Sigmoid colon (tissue), 7 donors: ENCODE data around the gene GPC5. TPM values are rescaled to one million over a fixed set of nuclear protein-coding genes. Genes with fewer than 3 reads are reported as not detected.
"Not testable (repeated sequence)": the region's sequence is repeated elsewhere in the genome, so short reads cannot be mapped to it uniquely, and the experiment has no call there.

Experiments used
- DNase-seq: peaks from one replicate; pipeline ENCODE4 v3.0.0-alpha.2; 2019
- H3K27ac ChIP-seq, 4 donors: fragments of 200-600 bp; sonication (generic); one replicate each; pipeline ENCODE4 v1.5.1; 2016 to 2019; ENCODE audit warnings: mild to moderate bottlenecking in 1 of 4
- H3K27me3 ChIP-seq, 3 donors: fragments of 200-600 bp; sonication (generic); one replicate each; pipeline ENCODE4 v1.5.1; 2019; ENCODE audit warnings: mild to moderate bottlenecking in 1 of 3
- H3K36me3 ChIP-seq, 4 donors: fragments of 200-600 bp; sonication (generic); one replicate each; pipeline ENCODE4 v1.5.1; 2016 to 2019
- H3K4me1 ChIP-seq, 4 donors: fragments of 200-600 bp; sonication (generic); one replicate each; pipeline ENCODE4 v1.5.1; 2017 to 2019
- H3K4me3 ChIP-seq, 4 donors: fragments of 200-600 bp; sonication (generic); one replicate each; pipeline ENCODE4 v1.5.1; 2017 to 2019; ENCODE audit warnings: mild to moderate bottlenecking in 2 of 4, moderate library complexity in 1 of 4
- H3K9me3 ChIP-seq, 4 donors: fragments of 200-600 bp in 3 of 4; sonication (generic) in 3 of 4; one replicate each; pipeline versions ENCODE4 v1.5.1 to v1.6.1; 2013 to 2019
- EP300 ChIP-seq, 4 donors: sonication (generic); formaldehyde crosslinking; IDR thresholded peaks; one replicate each; pipeline ENCODE4 v1.6.1; 2017; ENCODE audit warnings: antibody characterized with exemption in 4 of 4
- POLR2A ChIP-seq, 2 donors: fragments of 450-650 bp; IDR thresholded peaks; one replicate each; pipeline ENCODE4 v1.6.1; 2016; ENCODE audit warnings: antibody characterized with exemption in 2 of 2, mild to moderate bottlenecking in 2 of 2, moderate library complexity in 2 of 2
- POLR2AphosphoS5 ChIP-seq, 4 donors: sonication (generic); formaldehyde crosslinking; IDR thresholded peaks; one replicate each; pipeline ENCODE4 v1.6.1; 2017; ENCODE audit warnings: antibody characterized with exemption in 4 of 4
- WGBS, 2 donors: extraction: QIAGEN DNeasy Blood & Tissue Kit; methylation state at CpG; one replicate each; pipeline ENCODE4 v1.1.7; 2013; 5-methylcytosine and 5-hydroxymethylcytosine counted together
- intact Hi-C: fragments of 100-400 bp; cut with DNase I; formaldehyde crosslinking; loops from one replicate; pipeline ENCODE4 v1.15.1; 2023
- polyA plus RNA-seq, 3 donors: library from polyadenylated mRNA; stranded (reverse); fragments of 200-250 nt; gene quantifications; one replicate each; pipeline ENCODE4 v1.2.3, GENCODE V29; 2013
- total RNA-seq, 4 donors: library from RNA; depleted of rRNA; stranded (reverse); fragments of >200 nt; gene quantifications; one replicate each; pipeline ENCODE4 v1.1.0, GENCODE V29; 2016
- TF ChIP-seq, protein P1 (sequence below), 4 experiments: fragments of 450-650 bp in 3 of 4; fragments of 200-600 bp in 1 of 4; IDR thresholded peaks; one replicate each; pipeline ENCODE4 v1.5.1; 2016 to 2019; ENCODE audit warnings: antibody characterized with exemption in 4 of 4, mild to moderate bottlenecking in 3 of 4, moderate library complexity in 2 of 4
- donor health status: healthy with polysubstance abuse.
- donor health status: Bipolar disorder and iron deficiency.
- donor health status: healthy.

Gene GPC5
- total and polyA plus RNA-seq, 7 donors, result 0.39 to 3.9 (median 2.9) TPM; not detected in 2

- Histone ChIP-seq H3K36me3 (no peaks in the 10 kb centered on the region), H3K27ac (no peak overlapping the region), H3K4me1 (no peaks in the 10 kb centered on the region), H3K9me3 (no peaks in the 10 kb centered on the region), H3K27me3 (no peaks in the 10 kb centered on the region), H3K4me3 (no peak overlapping the region)
- TF ChIP-seq EP300 (IDR thresholded peaks at IDR 0.05) (no peak), POLR2A (IDR thresholded peaks at IDR 0.05) (no peak)
- intact Hi-C loops, result no loop called here
- 64 to 65% methylated on average over 3 of the region's 3 CpGs for WGBS, 2 donors
- no peak for DNase-seq
These were observed 492.7 kb downstream of the GPC5 start for GRCh38 chr13:91891141-91891540.

- Histone ChIP-seq H3K4me1 (peaks cover 0 to under 1% (median 0%) of the 10 kb centered on the region in 4 donors), H3K27ac (no peak overlapping the region), H3K9me3 (no peaks in the 10 kb centered on the region), H3K27me3 (no peaks in the 10 kb centered on the region), H3K4me3 (no peak overlapping the region), H3K36me3 (no peaks in the 10 kb centered on the region)
- TF ChIP-seq POLR2AphosphoS5 (IDR thresholded peaks at IDR 0.05), result no peak
- TF ChIP-seq POLR2A (IDR thresholded peaks at IDR 0.05), result no peak
- no peak for TF ChIP-seq EP300 (IDR thresholded peaks at IDR 0.05)
- TF ChIP-seq, protein P1, sequence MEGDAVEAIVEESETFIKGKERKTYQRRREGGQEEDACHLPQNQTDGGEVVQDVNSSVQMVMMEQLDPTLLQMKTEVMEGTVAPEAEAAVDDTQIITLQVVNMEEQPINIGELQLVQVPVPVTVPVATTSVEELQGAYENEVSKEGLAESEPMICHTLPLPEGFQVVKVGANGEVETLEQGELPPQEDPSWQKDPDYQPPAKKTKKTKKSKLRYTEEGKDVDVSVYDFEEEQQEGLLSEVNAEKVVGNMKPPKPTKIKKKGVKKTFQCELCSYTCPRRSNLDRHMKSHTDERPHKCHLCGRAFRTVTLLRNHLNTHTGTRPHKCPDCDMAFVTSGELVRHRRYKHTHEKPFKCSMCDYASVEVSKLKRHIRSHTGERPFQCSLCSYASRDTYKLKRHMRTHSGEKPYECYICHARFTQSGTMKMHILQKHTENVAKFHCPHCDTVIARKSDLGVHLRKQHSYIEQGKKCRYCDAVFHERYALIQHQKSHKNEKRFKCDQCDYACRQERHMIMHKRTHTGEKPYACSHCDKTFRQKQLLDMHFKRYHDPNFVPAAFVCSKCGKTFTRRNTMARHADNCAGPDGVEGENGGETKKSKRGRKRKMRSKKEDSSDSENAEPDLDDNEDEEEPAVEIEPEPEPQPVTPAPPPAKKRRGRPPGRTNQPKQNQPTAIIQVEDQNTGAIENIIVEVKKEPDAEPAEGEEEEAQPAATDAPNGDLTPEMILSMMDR (IDR thresholded peaks at IDR 0.05), result no peak
- DNase-seq, result no peak
- WGBS, 2 donors, result 96 to 97% methylated on average over 2 of the region's 2 CpGs
- intact Hi-C loops, result no loop called here
These were observed 494.6 kb downstream of the GPC5 start for GRCh38 chr13:91893040-91893439.

- WGBS, 2 donors, result 13 to 45% methylated on average over 2 of the region's 2 CpGs
- H3K36me3 ChIP-seq, result no peaks in the 10 kb centered on the region
- H3K9me3 ChIP-seq, result no peaks in the 10 kb centered on the region
- peaks cover 0 to 9% (median 4%) of the 10 kb centered on the region in 4 donors for H3K4me1 ChIP-seq
- TF ChIP-seq POLR2AphosphoS5 (IDR thresholded peaks at IDR 0.05) (no peak), POLR2A (IDR thresholded peaks at IDR 0.05) (no peak), EP300 (IDR thresholded peaks at IDR 0.05) (no peak)
- TF ChIP-seq, protein P1 (IDR thresholded peaks at IDR 0.05), result no peak
- no peak for DNase-seq
- no peak overlapping the region for H3K4me3 ChIP-seq
- intact Hi-C loops, result no loop called here
- no peak overlapping the region for H3K27ac ChIP-seq
- H3K27me3 ChIP-seq, result no peaks in the 10 kb centered on the region
These were observed 495.9 kb downstream of the GPC5 start for GRCh38 chr13:91894316-91894715.

GRCh38 chr13:91896547-91896946 lies 498.1 kb downstream of the GPC5 start:
- TF ChIP-seq, protein P1 (IDR thresholded peaks at IDR 0.05), result no peak
- TF ChIP-seq POLR2AphosphoS5 (IDR thresholded peaks at IDR 0.05) (no peak), POLR2A (IDR thresholded peaks at IDR 0.05) (no peak), EP300 (IDR thresholded peaks at IDR 0.05) (no peak)
- WGBS, 2 donors, result 81 to 89% methylated on average over 5 of the region's 5 CpGs
- intact Hi-C loops, result no loop called here
- DNase-seq, result no peak
- Histone ChIP-seq H3K4me1 (peaks cover 0 to 9% (median 4%) of the 10 kb centered on the region in 4 donors), H3K9me3 (no peaks in the 10 kb centered on the region), H3K27me3 (no peaks in the 10 kb centered on the region), H3K27ac (no peak overlapping the region), H3K36me3 (no peaks in the 10 kb centered on the region), H3K4me3 (no peak overlapping the region)

DNA sequence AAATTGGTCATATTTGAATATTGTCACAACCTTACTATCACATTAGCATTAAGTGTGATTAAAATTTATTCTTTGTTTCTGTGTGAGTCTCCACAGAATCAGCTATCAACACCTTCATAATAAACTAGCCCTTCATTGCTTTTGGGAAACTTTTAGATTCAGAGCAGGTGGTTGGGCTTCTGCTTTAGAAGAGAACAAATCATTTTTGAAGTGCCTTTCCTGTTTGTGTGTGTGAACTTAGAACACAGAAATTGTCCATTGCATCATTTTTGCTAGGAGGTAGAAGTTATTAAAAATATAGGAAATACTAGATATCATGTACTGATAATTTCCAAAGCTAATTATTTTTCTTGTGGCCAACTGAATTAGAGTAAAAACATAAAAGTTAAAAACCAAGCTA lies 500.6 kb downstream of the GPC5 start:
- H3K27me3 ChIP-seq, H3K4me3 ChIP-seq, intact Hi-C loops, H3K27ac ChIP-seq, H3K36me3 ChIP-seq, H3K4me1 ChIP-seq, H3K9me3 ChIP-seq, DNase-seq: not testable (repeated sequence)

DNA sequence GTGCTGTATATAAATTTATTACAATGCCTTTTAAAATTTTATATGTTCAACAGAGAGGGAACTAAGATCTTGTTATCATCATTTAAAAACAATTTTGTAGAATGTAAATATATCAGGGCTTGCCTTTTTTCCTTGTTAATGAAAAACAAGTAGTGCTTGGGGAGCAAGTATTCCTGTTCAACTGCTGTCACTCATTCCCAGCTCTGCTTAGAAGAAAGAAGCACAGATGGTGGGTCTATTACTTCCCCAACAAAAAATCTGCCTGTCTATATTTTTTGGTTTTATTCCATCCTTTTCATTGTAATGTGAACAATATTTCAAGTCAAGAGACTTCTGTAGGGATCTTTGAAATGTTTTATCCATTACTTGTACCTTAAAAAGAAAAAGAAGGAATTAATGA lies 503.9 kb downstream of the GPC5 start:
- intact Hi-C loops, result no loop called here
- DNase-seq, result no peak
- TF ChIP-seq, protein P1 (IDR thresholded peaks at IDR 0.05), result no peak
- no peak for TF ChIP-seq EP300 (IDR thresholded peaks at IDR 0.05)
- no peak for TF ChIP-seq POLR2A (IDR thresholded peaks at IDR 0.05)
- no peak for TF ChIP-seq POLR2AphosphoS5 (IDR thresholded peaks at IDR 0.05)

More for the DNA sequence above, 503.9 kb downstream of the GPC5 start:
- H3K27ac ChIP-seq, result no peak overlapping the region
- H3K36me3 ChIP-seq, result no peaks in the 10 kb centered on the region
- no peak overlapping the region for H3K4me3 ChIP-seq
- no peaks in the 10 kb centered on the region for H3K27me3 ChIP-seq
- peaks cover 0 to 9% (median 4%) of the 10 kb centered on the region in 4 donors for H3K4me1 ChIP-seq
- no peaks in the 10 kb centered on the region for H3K9me3 ChIP-seq
